GM23338 (cell line): Measurements from ENCODE around the gene SCO2. TPM values are rescaled to one million over a fixed set of nuclear protein-coding genes. Genes with fewer than 3 reads are reported as not detected.
A peak's percentile ranks its signal among the peaks of the same experiment; 100 is the strongest.

Experiments
- ATAC-seq: fragments of 200-7000 bp; cut with Tn5 transposase; 3 replicates; pipeline ENCODE4 v1.9.1; 2020
- DNase-seq: peaks from one replicate; pipeline ENCODE4 v3.0.0-alpha.2; 2015; ENCODE audit warnings: low spot score
- H2AFZ ChIP-seq: fragments of 200-600 bp; sonication (generic); 2 replicates; pipeline ENCODE4 v1.8.0; 2016; ENCODE audit warnings: antibody characterized with exemption, mild to moderate bottlenecking, moderate library complexity
- H3F3A ChIP-seq: fragments of 200-600 bp; sonication (generic); replicated peaks from 2 replicates; pipeline ENCODE4 v1.8.0; 2017; ENCODE audit warnings: antibody characterized with exemption, mixed run types, low read depth
- H3K27ac ChIP-seq: fragments of 200-600 bp; sonication (generic); 2 replicates; pipeline ENCODE4 v1.6.1; 2016; ENCODE audit warnings: low read depth
- H3K27me3 ChIP-seq: fragments of 200-600 bp; sonication (generic); 2 replicates; pipeline ENCODE4 v1.8.0; 2016; ENCODE audit warnings: mild to moderate bottlenecking, mixed run types, moderate library complexity; ENCODE audit not compliant: insufficient read depth
- H3K36me3 ChIP-seq: fragments of 200-600 bp; sonication (generic); 2 replicates; pipeline ENCODE4 v1.8.0; 2016; ENCODE audit warnings: mild to moderate bottlenecking; ENCODE audit not compliant: insufficient read depth
- H3K4me1 ChIP-seq: fragments of 200-600 bp; sonication (generic); 2 replicates; pipeline ENCODE4 v1.8.0; 2016; ENCODE audit warnings: mild to moderate bottlenecking, moderate library complexity; ENCODE audit not compliant: insufficient read depth
- H3K4me2 ChIP-seq: fragments of 200-600 bp; sonication (generic); 2 replicates; pipeline ENCODE4 v1.7.1; 2017; ENCODE audit warnings: mixed run types
- H3K4me3 ChIP-seq: fragments of 200-600 bp; sonication (generic); 2 replicates; pipeline ENCODE4 v1.6.1; 2016; ENCODE audit warnings: mixed run types
- H3K79me2 ChIP-seq: fragments of 200-600 bp; sonication (generic); replicated peaks from 2 replicates; pipeline ENCODE4 v1.8.0; 2017; ENCODE audit warnings: mild to moderate bottlenecking; ENCODE audit not compliant: insufficient read depth
- H3K9me2 ChIP-seq: fragments of 200-600 bp; sonication (generic); 2 replicates; pipeline ENCODE4 v1.8.0; 2017; ENCODE audit not compliant: insufficient read depth
- H4K20me1 ChIP-seq: fragments of 200-600 bp; sonication (generic); replicated peaks from 2 replicates; pipeline ENCODE4 v1.8.0; 2017; ENCODE audit warnings: mild to moderate bottlenecking; ENCODE audit not compliant: insufficient read depth
- H3K27ac Mint-ChIP-seq: 2 replicates; pipeline ENCODE4 v1.8.0; 2020; ENCODE audit warnings: inconsistent platforms, mild to moderate bottlenecking, moderate library complexity, mixed read lengths
- H3K27me3 Mint-ChIP-seq: 3 replicates; pipeline ENCODE4 v1.8.0; 2022; ENCODE audit warnings: low read depth, mild to moderate bottlenecking, moderate library complexity, mixed read lengths, inconsistent platforms; ENCODE audit not compliant: insufficient read depth, poor library complexity
- H3K36me3 Mint-ChIP-seq: 3 replicates; pipeline ENCODE4 v1.8.0; 2021; ENCODE audit warnings: low read depth, mild to moderate bottlenecking, inconsistent platforms, moderate library complexity, mixed read lengths
- H3K4me1 Mint-ChIP-seq: 3 replicates; pipeline ENCODE4 v1.8.0; 2020; ENCODE audit warnings: mild to moderate bottlenecking, inconsistent platforms, mixed read lengths
- H3K4me3 Mint-ChIP-seq: 3 replicates; pipeline ENCODE4 v1.8.0; 2021; ENCODE audit warnings: moderate library complexity, mild to moderate bottlenecking, inconsistent platforms, mixed read lengths
- H3K9me3 Mint-ChIP-seq: 3 replicates; pipeline ENCODE4 v1.8.0; 2020; ENCODE audit warnings: moderate library complexity, mild to moderate bottlenecking, inconsistent platforms, mixed read lengths
- CREB1 ChIP-seq: fragments of 250-450 bp; sonication (Bioruptor Pico); IDR thresholded peaks from 2 replicates; pipeline ENCODE4 v1.5.0; 2020; ENCODE audit warnings: low read depth, mild to moderate bottlenecking, moderate library complexity
- CTCF ChIP-seq, 2 experiments: fragments of 200-600 bp in 1 of 2; sonication (generic) in 1 of 2; conservative IDR thresholded peaks; 2 replicates each; pipeline versions ENCODE4 v1.5.1 to v1.6.1; 2016 to 2017; ENCODE audit warnings: antibody characterized with exemption in 2 of 2, low read depth in 2 of 2, mild to moderate bottlenecking in 2 of 2, moderate library complexity in 1 of 2
- EZH2 ChIP-seq: fragments of 200-600 bp; sonication (generic); IDR thresholded peaks from one replicate; pipeline ENCODE4 v1.8.0; 2017; ENCODE audit warnings: antibody characterized with exemption, mild to moderate bottlenecking, low read depth; ENCODE audit not compliant: unreplicated experiment
- JUNB ChIP-seq: IDR thresholded peaks from one replicate; pipeline ENCODE4 v1.6.1; 2016; ENCODE audit warnings: antibody characterized with exemption; ENCODE audit not compliant: unreplicated experiment
- ZNF331 ChIP-seq: fragments of 250-450 bp; sonication (Bioruptor Pico); IDR thresholded peaks from 2 replicates; pipeline ENCODE4 v1.5.0; 2020; ENCODE audit warnings: low read depth, mild to moderate bottlenecking, moderate library complexity
- polyA plus RNA-seq: library from polyadenylated mRNA; unstranded; fragments of >200 nt; fragmentation: Nextera tagmentation; extraction: Ambion mirVana; gene quantifications from 2 replicates; pipeline ENCODE4 v1.2.1, GENCODE V29; 2016
- total RNA-seq: library from RNA; depleted of rRNA; stranded (reverse); fragments of >200 nt; shearing (Covaris generic); gene quantifications from 2 replicates; pipeline ENCODE4 v1.2.3, GENCODE V29; 2014
- TF ChIP-seq, protein P1 (sequence below): IDR thresholded peaks from one replicate; pipeline ENCODE4 v1.6.1; 2018; ENCODE audit warnings: antibody characterized with exemption; ENCODE audit not compliant: unreplicated experiment

SCO2 gene
- total and polyA plus RNA-seq, 2 experiments from 2014 or later = 2.6 to 4.9 TPM

GRCh38 chr22:50481045-50481439 lies 44.4 kb downstream of the SCO2 start:
- Histone ChIP-seq H2AFZ (peak overlapping the region; percentile 99), H3K4me1 (no peaks in the 10 kb centered on the region), H3K27me3 (peaks cover 23% of the 10 kb centered on the region), H3K79me2 (no peaks in the 10 kb centered on the region), H3F3A (no peaks in the 10 kb centered on the region), H3K4me3 (peak overlapping the region; percentile 79), H4K20me1 (no peaks in the 10 kb centered on the region), H3K36me3 (no peaks in the 10 kb centered on the region), H3K27ac (no peak overlapping the region), H3K4me2 (peak overlapping the region; percentile 87), H3K9me2 (no peaks in the 10 kb centered on the region)
- Mint-ChIP-seq H3K9me3 (no peaks in the 10 kb centered on the region; the same call in 2 of the 3 replicates), H3K4me1 (peaks cover 10% of the 10 kb centered on the region; the same call in 2 of the 3 replicates), H3K27ac (no peak overlapping the region), H3K4me3 (peak overlapping the region; percentile 75), H3K36me3 (0 out of 3 replicates have a peak, but pooled peaks cover 3% of the 10 kb centered on the region), H3K27me3 (peaks cover 36% of the 10 kb centered on the region)
- peak; percentile 57 for DNase-seq
- no peak for TF ChIP-seq CTCF (conservative IDR thresholded peaks at IDR 0.05; ENCODE audit: low read depth in 2 of 2)
- no peak for TF ChIP-seq CREB1 (CRISPR knock-in tag)
- TF ChIP-seq, protein P1, sequence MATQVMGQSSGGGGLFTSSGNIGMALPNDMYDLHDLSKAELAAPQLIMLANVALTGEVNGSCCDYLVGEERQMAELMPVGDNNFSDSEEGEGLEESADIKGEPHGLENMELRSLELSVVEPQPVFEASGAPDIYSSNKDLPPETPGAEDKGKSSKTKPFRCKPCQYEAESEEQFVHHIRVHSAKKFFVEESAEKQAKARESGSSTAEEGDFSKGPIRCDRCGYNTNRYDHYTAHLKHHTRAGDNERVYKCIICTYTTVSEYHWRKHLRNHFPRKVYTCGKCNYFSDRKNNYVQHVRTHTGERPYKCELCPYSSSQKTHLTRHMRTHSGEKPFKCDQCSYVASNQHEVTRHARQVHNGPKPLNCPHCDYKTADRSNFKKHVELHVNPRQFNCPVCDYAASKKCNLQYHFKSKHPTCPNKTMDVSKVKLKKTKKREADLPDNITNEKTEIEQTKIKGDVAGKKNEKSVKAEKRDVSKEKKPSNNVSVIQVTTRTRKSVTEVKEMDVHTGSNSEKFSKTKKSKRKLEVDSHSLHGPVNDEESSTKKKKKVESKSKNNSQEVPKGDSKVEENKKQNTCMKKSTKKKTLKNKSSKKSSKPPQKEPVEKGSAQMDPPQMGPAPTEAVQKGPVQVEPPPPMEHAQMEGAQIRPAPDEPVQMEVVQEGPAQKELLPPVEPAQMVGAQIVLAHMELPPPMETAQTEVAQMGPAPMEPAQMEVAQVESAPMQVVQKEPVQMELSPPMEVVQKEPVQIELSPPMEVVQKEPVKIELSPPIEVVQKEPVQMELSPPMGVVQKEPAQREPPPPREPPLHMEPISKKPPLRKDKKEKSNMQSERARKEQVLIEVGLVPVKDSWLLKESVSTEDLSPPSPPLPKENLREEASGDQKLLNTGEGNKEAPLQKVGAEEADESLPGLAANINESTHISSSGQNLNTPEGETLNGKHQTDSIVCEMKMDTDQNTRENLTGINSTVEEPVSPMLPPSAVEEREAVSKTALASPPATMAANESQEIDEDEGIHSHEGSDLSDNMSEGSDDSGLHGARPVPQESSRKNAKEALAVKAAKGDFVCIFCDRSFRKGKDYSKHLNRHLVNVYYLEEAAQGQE = no peak
- peak; percentile 44 for TF ChIP-seq EZH2
- no peak for TF ChIP-seq JUNB
- peak; percentile 16 for ATAC-seq

GRCh38 chr22:50479721-50480120 lies 45.7 kb downstream of the SCO2 start:
- no peaks in the 10 kb centered on the region for H4K20me1 ChIP-seq
- H3K4me3 ChIP-seq = no peak overlapping the region
- no peak for ATAC-seq
- no peaks in the 10 kb centered on the region for H3K9me2 ChIP-seq
- Mint-ChIP-seq H3K4me3 (peak overlapping the region; percentile 62; the same call in 2 of the 3 replicates), H3K27ac (no peak overlapping the region), H3K36me3 (0 out of 3 replicates have a peak, but pooled peaks cover 3% of the 10 kb centered on the region), H3K4me1 (peaks cover 12% of the 10 kb centered on the region; the same call in 2 of the 3 replicates), H3K9me3 (no peaks in the 10 kb centered on the region; the same call in 2 of the 3 replicates), H3K27me3 (peaks cover 37% of the 10 kb centered on the region)
- H3K4me2 ChIP-seq = no peak overlapping the region
- H3F3A ChIP-seq = no peaks in the 10 kb centered on the region
- no peak overlapping the region for H2AFZ ChIP-seq
- peaks cover 5% of the 10 kb centered on the region for H3K4me1 ChIP-seq
- DNase-seq = no peak
- no peaks in the 10 kb centered on the region for H3K79me2 ChIP-seq
- TF ChIP-seq CREB1 (CRISPR knock-in tag) (no peak), ZNF331 (CRISPR knock-in tag) (no peak), CTCF (conservative IDR thresholded peaks at IDR 0.05; ENCODE audit: low read depth in 2 of 2) (no peak), JUNB (no peak)
- TF ChIP-seq, protein P1 = no peak
- H3K27ac ChIP-seq = no peak overlapping the region
- H3K27me3 ChIP-seq = peaks cover 23% of the 10 kb centered on the region
- H3K36me3 ChIP-seq = no peaks in the 10 kb centered on the region
